HG02884 (cell line): Measurements from ENCODE around the gene DTNBP1.

Experiments used
- ATAC-seq: cut with Tn5 transposase; IDR thresholded peaks from one replicate; pipeline ENCODE4 v1.9.1; 2021; ENCODE audit warnings: mild to moderate bottlenecking, moderate library complexity; ENCODE audit not compliant: unreplicated experiment

Gene DTNBP1, protein sequence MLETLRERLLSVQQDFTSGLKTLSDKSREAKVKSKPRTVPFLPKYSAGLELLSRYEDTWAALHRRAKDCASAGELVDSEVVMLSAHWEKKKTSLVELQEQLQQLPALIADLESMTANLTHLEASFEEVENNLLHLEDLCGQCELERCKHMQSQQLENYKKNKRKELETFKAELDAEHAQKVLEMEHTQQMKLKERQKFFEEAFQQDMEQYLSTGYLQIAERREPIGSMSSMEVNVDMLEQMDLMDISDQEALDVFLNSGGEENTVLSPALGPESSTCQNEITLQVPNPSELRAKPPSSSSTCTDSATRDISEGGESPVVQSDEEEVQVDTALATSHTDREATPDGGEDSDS

GRCh38 chr6:15662326-15663129 is at the start of gene DTNBP1:
TSS of gene DTNBP1 (minus strand) at chr6:15663028. CDS start at chr6:15662869, 159 bp downstream.
- ATAC-seq: peak; percentile 43

DNA sequence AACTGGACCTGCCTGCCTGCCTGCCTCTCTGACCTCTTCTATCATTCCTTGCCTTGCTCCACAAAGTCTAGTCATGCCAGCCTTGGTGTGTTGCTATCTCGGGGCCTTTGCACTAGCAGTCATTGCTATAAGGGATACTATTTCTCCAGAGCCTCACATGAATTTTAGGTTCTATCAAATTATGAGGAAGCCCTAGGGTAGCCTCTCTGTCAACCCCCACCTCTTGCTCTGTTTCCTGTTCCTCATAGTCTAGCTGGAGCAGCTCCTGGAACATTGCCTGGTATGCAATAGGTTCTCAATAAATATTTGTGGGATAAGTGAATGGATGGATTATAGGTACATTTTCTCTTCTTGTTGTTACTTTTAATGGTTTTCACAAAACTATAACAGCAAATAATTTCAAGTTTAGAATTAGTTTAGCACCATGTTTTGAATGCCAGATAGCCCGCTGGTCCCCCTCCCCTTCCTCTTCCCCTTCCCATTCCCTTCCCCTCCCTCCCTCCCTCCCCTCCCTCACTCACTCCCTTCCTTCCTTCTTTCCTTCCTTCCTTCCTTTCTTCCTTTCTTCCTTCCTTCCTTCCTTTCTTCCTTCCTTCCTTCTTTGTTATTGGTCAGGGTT is 46.9 kb upstream of the DTNBP1 start:
- no peak for ATAC-seq

- ATAC-seq: no peak
These were observed 45.4 kb upstream of the DTNBP1 start for GRCh38 chr6:15708231-15708630.

GRCh38 chr6:15705981-15706380 is 43.2 kb upstream of the DTNBP1 start:
- no peak for ATAC-seq

- no peak for ATAC-seq
These were observed 35.6 kb upstream of the DTNBP1 start for GRCh38 chr6:15698471-15698870.

- no peak for ATAC-seq
These were observed 35.1 kb upstream of the DTNBP1 start for GRCh38 chr6:15697895-15698294.

- peak; percentile 89 for ATAC-seq
These were observed 28.5 kb upstream of the DTNBP1 start for GRCh38 chr6:15691250-15691869.

DNA sequence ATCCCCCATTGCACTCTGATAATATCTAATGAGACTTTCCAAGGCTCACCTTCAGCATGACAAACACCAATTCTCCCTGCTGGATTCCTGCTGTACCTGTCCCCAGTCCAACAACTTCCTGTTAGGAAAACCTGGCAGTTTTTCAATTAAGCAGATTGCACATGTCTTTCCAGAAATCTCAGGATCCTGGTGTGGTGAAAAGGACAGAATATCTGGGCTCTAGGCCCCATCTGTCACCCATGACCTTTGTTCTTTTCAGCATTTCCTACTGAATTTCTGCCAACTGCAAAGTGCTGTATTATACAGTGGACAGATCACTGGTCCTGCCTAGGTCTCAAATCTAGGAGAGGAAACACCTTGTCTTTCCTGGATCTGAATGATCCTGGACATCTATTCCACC is 27.7 kb upstream of the DTNBP1 start:
- ATAC-seq: no peak

DNA sequence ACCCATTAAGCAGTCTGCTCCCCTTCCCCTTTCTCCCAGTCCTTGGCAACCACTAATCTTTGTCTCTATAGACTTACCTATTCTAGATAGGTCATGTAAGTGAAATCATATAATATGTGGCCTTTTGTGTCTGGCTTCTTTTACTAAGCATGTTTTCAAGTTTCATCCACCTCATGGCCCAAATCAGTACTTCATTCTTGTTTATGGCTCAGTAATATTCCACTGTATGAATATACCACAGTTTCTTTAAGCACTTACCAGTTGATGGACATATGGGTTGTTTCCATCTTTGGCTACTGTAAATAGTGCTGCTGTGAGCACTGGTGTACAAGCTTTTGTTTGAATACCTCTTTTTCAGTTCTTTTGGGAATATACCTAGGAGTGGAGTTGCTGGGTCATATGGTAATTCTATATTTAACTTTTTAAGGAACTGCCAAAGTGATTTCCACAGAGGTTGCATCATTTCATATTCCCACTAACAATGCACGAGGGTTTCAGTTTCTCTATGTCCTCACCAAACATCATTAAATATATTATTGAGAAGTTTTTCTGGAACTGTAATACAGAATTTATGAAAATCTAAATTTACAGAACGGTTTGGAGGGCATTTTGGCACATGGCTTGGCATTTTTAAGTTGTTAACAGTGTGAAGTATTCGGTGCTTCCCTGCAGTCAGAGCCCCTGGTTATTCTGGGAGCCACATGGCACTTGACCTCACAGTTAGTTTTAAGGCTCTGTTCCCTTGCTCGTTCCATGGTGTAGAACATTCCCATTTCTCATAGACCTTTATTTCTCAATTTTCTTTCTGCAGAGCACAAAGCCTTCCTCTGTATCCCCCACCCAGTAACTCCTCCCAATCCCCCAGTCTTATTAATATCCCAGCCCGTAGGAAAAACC is 27.0 kb upstream of the DTNBP1 start:
- no peak for ATAC-seq

GRCh38 chr6:15685619-15686018 is 22.8 kb upstream of the DTNBP1 start:
- ATAC-seq: no peak

DNA sequence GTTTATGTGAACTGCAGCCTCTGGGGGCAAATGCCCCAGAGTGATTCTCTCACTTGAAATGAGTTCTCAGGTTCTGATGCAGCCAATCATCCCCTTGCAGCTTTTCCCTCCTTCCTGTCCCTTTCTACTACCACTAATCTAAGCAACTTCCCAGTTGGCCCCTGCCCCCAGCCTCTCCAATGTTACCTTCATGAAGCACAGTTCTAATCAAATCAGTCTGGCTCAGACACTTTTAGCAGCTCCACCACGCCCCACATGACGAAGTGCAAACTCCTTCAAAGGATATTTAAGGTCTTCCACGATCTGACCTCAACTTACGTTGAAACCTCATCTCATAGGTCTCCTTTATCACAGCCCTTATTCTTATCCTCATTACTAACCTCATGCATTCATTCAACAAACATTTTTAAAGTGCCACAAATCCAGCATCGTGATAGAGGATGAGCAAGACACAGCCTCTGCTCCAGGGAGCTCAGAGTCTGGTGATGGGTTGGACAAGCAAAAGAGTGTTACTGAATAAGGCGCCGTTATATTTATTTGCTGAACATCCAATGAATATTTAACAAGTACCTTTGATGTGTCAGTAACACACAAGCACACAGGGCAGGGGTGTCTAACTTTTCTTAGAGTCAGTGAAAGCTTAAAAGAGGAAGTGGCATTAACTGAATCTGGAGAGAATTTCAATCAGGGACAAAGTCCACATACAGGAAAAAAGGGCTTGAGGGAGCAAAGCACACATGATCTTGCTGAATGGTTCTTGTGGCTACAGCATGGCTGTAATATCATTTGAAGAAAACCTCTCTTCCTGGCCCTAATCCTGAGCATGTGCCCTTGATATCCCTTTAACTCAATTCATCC is 20.4 kb upstream of the DTNBP1 start:
- ATAC-seq: no peak

DNA sequence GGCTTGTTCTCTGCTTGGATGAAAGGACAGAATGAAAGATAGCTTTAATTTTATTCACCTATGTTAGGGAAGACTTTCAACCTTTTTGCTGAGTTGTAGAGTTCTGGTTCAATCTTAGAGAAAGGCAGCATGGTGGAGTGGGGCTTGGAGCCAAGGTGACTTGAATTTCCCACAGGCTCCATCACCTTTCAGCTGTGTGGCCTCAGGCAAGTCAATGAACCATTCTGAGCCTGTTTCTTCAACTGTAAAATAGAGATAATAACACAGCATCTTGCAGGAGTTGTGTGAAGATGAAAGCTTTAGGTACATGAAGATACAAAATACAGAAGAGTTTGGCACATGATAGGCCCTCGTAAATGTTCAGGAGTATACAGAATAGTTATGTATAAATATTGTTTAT is 19.1 kb upstream of the DTNBP1 start:
- ATAC-seq: no peak

GRCh38 chr6:15678514-15678913 is 15.7 kb upstream of the DTNBP1 start:
- no peak for ATAC-seq

DNA sequence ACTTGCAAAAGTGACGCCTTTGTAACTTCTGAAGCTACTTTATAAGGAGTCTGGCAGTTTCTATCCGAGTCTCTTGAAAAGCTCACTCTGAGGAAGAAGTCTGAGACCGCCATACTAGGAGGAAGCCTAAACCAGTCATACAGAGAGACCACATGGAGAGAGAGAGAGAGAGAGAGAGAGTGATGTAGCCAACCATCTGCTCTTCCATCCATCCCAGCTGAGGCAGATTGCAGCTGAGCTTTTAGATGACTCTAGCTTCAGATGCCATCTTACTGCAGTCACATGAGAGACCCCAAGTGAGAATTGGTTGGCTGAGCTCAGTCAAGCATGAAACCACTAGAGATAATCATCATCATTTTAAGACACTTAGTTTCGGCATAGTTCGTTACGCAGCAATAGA is 15.0 kb upstream of the DTNBP1 start:
- ATAC-seq: no peak

- ATAC-seq: no peak
These were observed 12.8 kb upstream of the DTNBP1 start for GRCh38 chr6:15675536-15676220.

- ATAC-seq: no peak
These were observed 12.0 kb upstream of the DTNBP1 start for GRCh38 chr6:15674690-15675386.

GRCh38 chr6:15673666-15674065 is 10.8 kb upstream of the DTNBP1 start:
- no peak for ATAC-seq

GRCh38 chr6:15672818-15673217 is 10.0 kb upstream of the DTNBP1 start:
- no peak for ATAC-seq
